Stimulated activated CD8-positive, alpha-beta memory T cell treated with anti-CD3 and anti-CD28 coated beads, Interleukin-4, amount 100 ng/mL, for 48 hours (primary cell): ENCODE results near the gene LIN37.

Experiments
- DNase-seq: peaks from one replicate; pipeline ENCODE4 v3.0.0-alpha.2; 2020

Gene LIN37

GRCh38 chr19:35736913-35737886, 11.2 kb upstream of the LIN37 start:
- peak; percentile 42 for DNase-seq

GRCh38 chr19:35738021-35738886, 10.1 kb upstream of the LIN37 start:
- DNase-seq = no peak

GRCh38 chr19:35738887-35739229, 9.5 kb upstream of the LIN37 start:
- no peak for DNase-seq

- no peak for DNase-seq
Measured at GRCh38 chr19:35739275-35740107, 8.9 kb upstream of the LIN37 start.

- no peak for DNase-seq
Measured at GRCh38 chr19:35740108-35740422, 8.3 kb upstream of the LIN37 start.

- peak; percentile 98 for DNase-seq
Measured at GRCh38 chr19:35740423-35741202, 7.8 kb upstream of the LIN37 start.

- DNase-seq = no peak
Measured at GRCh38 chr19:35741203-35741515, 7.2 kb upstream of the LIN37 start.

GRCh38 chr19:35742121-35742724, 6.2 kb upstream of the LIN37 start, which contains the start of gene IGFLR1:
IGFLR1 (minus strand) TSS chr19:35742452; CDS start chr19:35741180, 1,272 bp downstream.
- DNase-seq = peak; percentile 82

- DNase-seq = no peak
Measured at GRCh38 chr19:35743640-35744429, 4.5 kb upstream of the LIN37 start.

- peak; percentile 94 for DNase-seq
Measured at GRCh38 chr19:35744430-35745327, 3.7 kb upstream of the LIN37 start.

- peak; percentile 93 for DNase-seq
Measured at GRCh38 chr19:35745328-35746086, 2.9 kb upstream of the LIN37 start, which contains the start of the genes PSENEN and U2AF1L4. PSENEN (plus strand) TSS chr19:35745651; CDS start chr19:35745931, 280 bp downstream. U2AF1L4 (minus strand) TSS chr19:35745418; CDS start chr19:35745391, 27 bp downstream.

- no peak for DNase-seq
Measured at GRCh38 chr19:35746087-35746462, 2.3 kb upstream of the LIN37 start.

GRCh38 chr19:35746531-35746930, 1.8 kb upstream of the LIN37 start:
- no peak for DNase-seq

GRCh38 chr19:35750167-35750566, 1.8 kb downstream of the LIN37 start:
- no peak for DNase-seq

- DNase-seq = no peak
Measured at GRCh38 chr19:35751839-35752745, 3.7 kb downstream of the LIN37 start.

GRCh38 chr19:35752746-35753350, 4.5 kb downstream of the LIN37 start:
- DNase-seq = no peak
